Activated CD4-positive, alpha-beta T cell treated with anti-CD3 and anti-CD28 coated beads, Interleukin-2, amount 50 U/mL, for 48 hours (primary cell): ENCODE results near the gene AFF1.

ENCODE experiments used
- DNase-seq, 2 experiments: peaks; one replicate each; pipeline ENCODE4 v3.0.0-alpha.2; 2020

AFF1 gene

GRCh38 chr4:86924811-86925210, 10.0 kb upstream of the AFF1 start:
- DNase-seq = no peak

GRCh38 chr4:86926435-86927086, 8.2 kb upstream of the AFF1 start:
- DNase-seq = no peak

GRCh38 chr4:86927843-86928395, 6.9 kb upstream of the AFF1 start:
- DNase-seq = peak in 1 of 2 experiments; percentile 23

- no peak for DNase-seq
Observed at GRCh38 chr4:86928400-86929255, 6.2 kb upstream of the AFF1 start.

GRCh38 chr4:86934147-86934770, 552 bp upstream of the AFF1 start:
- DNase-seq = peak; percentile 12 to 13

- peak in 1 of 2 experiments; percentile 50 for DNase-seq
Observed at GRCh38 chr4:86935566-86935852, 698 bp downstream of the AFF1 start.

GRCh38 chr4:86935853-86936733, 1.3 kb downstream of the AFF1 start:
- DNase-seq = peak; percentile 76 to 83

GRCh38 chr4:86938771-86939520, 4.1 kb downstream of the AFF1 start:
- DNase-seq = no peak

GRCh38 chr4:86939729-86940575, 5.1 kb downstream of the AFF1 start:
- peak in 1 of 2 experiments; percentile 29 for DNase-seq

- no peak for DNase-seq
Observed at GRCh38 chr4:86940920-86941460, 6.2 kb downstream of the AFF1 start.

GRCh38 chr4:86942185-86942666, 7.4 kb downstream of the AFF1 start:
- DNase-seq = no peak

GRCh38 chr4:86944964-86945781, 10.4 kb downstream of the AFF1 start:
- no peak for DNase-seq

GRCh38 chr4:86946868-86947500, 12.2 kb downstream of the AFF1 start:
- no peak for DNase-seq

GRCh38 chr4:86947501-86948120, 12.8 kb downstream of the AFF1 start:
- no peak for DNase-seq

GRCh38 chr4:86948276-86948675, 13.5 kb downstream of the AFF1 start:
- no peak for DNase-seq

- no peak for DNase-seq
Observed at GRCh38 chr4:86950831-86951525, 16.2 kb downstream of the AFF1 start.

- DNase-seq = no peak
Observed at GRCh38 chr4:86955888-86956451, 21.2 kb downstream of the AFF1 start.

- DNase-seq = no peak
Observed at GRCh38 chr4:86957215-86957614, 22.4 kb downstream of the AFF1 start.
